Neural progenitor cell (in vitro differentiated cells): ENCODE data around the gene PREX1. TPM values are rescaled to one million over a fixed set of nuclear protein-coding genes. Genes with fewer than 3 reads are reported as not detected.

Source experiments
- DNase-seq: peaks from one replicate; pipeline ENCODE4 v3.0.0-alpha.2; 2016; ENCODE audit warnings: low spot score
- H2AFZ ChIP-seq: fragments of 200-600 bp; sonication (generic); replicated peaks from 2 replicates; pipeline ENCODE4 v1.6.1; 2016; ENCODE audit warnings: antibody characterized with exemption
- H3F3A ChIP-seq: fragments of 200-600 bp; sonication (generic); 2 replicates; pipeline ENCODE4 v1.6.1; 2016; ENCODE audit warnings: antibody characterized with exemption, low read depth
- H3K27ac ChIP-seq: fragments of 200-600 bp; sonication (generic); 2 replicates; pipeline ENCODE4 v1.5.1; 2016; ENCODE audit warnings: mild to moderate bottlenecking
- H3K27me3 ChIP-seq: fragments of 200-600 bp; sonication (generic); 2 replicates; pipeline ENCODE4 v1.6.1; 2016; ENCODE audit warnings: mild to moderate bottlenecking, moderate library complexity
- H3K36me3 ChIP-seq: fragments of 200-600 bp; sonication (generic); 2 replicates; pipeline ENCODE4 v1.5.1; 2016
- H3K4me1 ChIP-seq: fragments of 200-600 bp; sonication (generic); 2 replicates; pipeline ENCODE4 v1.6.1; 2016; ENCODE audit warnings: mixed run types
- H3K4me2 ChIP-seq: fragments of 200-600 bp; sonication (generic); 2 replicates; pipeline ENCODE4 v1.6.1; 2016
- H3K4me3 ChIP-seq: fragments of 200-600 bp; sonication (generic); 2 replicates; pipeline ENCODE4 v1.5.1; 2016
- H3K79me2 ChIP-seq: fragments of 200-600 bp; sonication (generic); 2 replicates; pipeline ENCODE4 v1.6.1; 2016; ENCODE audit warnings: low read depth
- H3K9ac ChIP-seq: fragments of 200-600 bp; sonication (generic); 2 replicates; pipeline ENCODE4 v1.6.1; 2016
- H3K9me3 ChIP-seq: fragments of 200-600 bp; sonication (generic); 2 replicates; pipeline ENCODE4 v1.5.1; 2016; ENCODE audit warnings: low read depth
- H4K20me1 ChIP-seq: fragments of 200-600 bp; sonication (generic); 2 replicates; pipeline ENCODE4 v1.6.1; 2016; ENCODE audit warnings: low read depth
- H3K27ac Mint-ChIP-seq: 3 replicates; pipeline ENCODE4 v1.8.0; 2021; ENCODE audit warnings: mixed read lengths
- H3K27me3 Mint-ChIP-seq: 2 replicates; pipeline ENCODE4 v1.8.0; 2022; ENCODE audit warnings: low read depth, mild to moderate bottlenecking, inconsistent platforms, moderate library complexity, mixed read lengths; ENCODE audit not compliant: insufficient read depth
- H3K36me3 Mint-ChIP-seq: 3 replicates; pipeline ENCODE4 v1.8.0; 2021; ENCODE audit warnings: mixed read lengths
- H3K4me1 Mint-ChIP-seq: 3 replicates; pipeline ENCODE4 v1.8.0; 2021; ENCODE audit warnings: mixed read lengths
- H3K4me3 Mint-ChIP-seq: 3 replicates; pipeline ENCODE4 v1.8.0; 2021; ENCODE audit warnings: mild to moderate bottlenecking, moderate library complexity, mixed read lengths
- H3K9me3 Mint-ChIP-seq: 3 replicates; pipeline ENCODE4 v1.8.0; 2020; ENCODE audit warnings: mixed read lengths
- EZH2 ChIP-seq: fragments of 200-600 bp; sonication (generic); IDR thresholded peaks from 2 replicates; pipeline ENCODE4 v1.6.1; 2017; ENCODE audit warnings: antibody characterized with exemption, mild to moderate bottlenecking, moderate library complexity
- EZH2phosphoT487 ChIP-seq: fragments of 200-600 bp; sonication (generic); IDR thresholded peaks from 2 replicates; pipeline ENCODE4 v1.6.1; 2017; ENCODE audit warnings: antibody characterized with exemption
- total RNA-seq: library from RNA; depleted of rRNA; stranded (reverse); fragments of >200 nt; gene quantifications from 2 replicates; pipeline ENCODE4 v1.2.3, GENCODE V29; 2015; ENCODE audit warnings: low replicate concordance
- TF ChIP-seq, protein P1 (sequence below): fragments of 200-600 bp; sonication (generic); IDR thresholded peaks from 2 replicates; pipeline ENCODE4 v1.5.1; 2017; ENCODE audit warnings: antibody characterized with exemption, mild to moderate bottlenecking

PREX1 gene
- total RNA-seq, 1 donor from 2014 or later = 4.5 TPM

DNA sequence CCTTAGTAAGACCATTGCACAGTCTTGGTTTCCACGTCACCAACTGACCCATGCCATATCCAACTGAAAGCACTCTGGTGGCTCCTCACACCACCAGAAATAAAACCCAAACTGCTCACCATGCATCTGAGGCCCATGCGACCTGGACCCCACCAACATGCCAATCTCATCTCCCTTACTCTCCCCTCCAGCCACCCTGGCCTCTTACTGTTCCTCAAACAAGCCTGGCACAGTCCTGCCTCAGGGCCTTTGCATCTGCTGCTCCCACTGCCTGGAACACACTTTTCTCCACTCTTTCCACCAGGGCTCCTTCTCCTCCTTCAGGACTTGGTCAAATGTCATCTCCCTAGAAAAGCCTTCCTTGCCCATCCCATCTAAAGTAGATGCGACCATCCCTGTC, 8.7 kb downstream of the PREX1 start:
- peaks cover 6% of the 10 kb centered on the region for H3K27me3 Mint-ChIP-seq
- Histone ChIP-seq H2AFZ (no peak overlapping the region), H3K36me3 (no peaks in the 10 kb centered on the region), H3K4me3 (no peak overlapping the region), H3K4me1 (peaks cover 9% of the 10 kb centered on the region), H3K4me2 (no peak overlapping the region), H3K79me2 (no peaks in the 10 kb centered on the region), H3K27ac (no peak overlapping the region), H3K9me3 (no peaks in the 10 kb centered on the region), H3K27me3 (peaks cover 66% of the 10 kb centered on the region), H3K9ac (no peak overlapping the region), H4K20me1 (peaks cover 67% of the 10 kb centered on the region), H3F3A (peaks cover 4% of the 10 kb centered on the region)
- H3K4me3 Mint-ChIP-seq = no peak overlapping the region
- no peak for DNase-seq
- peaks cover 16% of the 10 kb centered on the region for H3K36me3 Mint-ChIP-seq
- H3K9me3 Mint-ChIP-seq = no peaks in the 10 kb centered on the region
- peaks cover 49% of the 10 kb centered on the region for H3K4me1 Mint-ChIP-seq
- TF ChIP-seq EZH2 (no peak), EZH2phosphoT487 (no peak)
- TF ChIP-seq, protein P1, sequence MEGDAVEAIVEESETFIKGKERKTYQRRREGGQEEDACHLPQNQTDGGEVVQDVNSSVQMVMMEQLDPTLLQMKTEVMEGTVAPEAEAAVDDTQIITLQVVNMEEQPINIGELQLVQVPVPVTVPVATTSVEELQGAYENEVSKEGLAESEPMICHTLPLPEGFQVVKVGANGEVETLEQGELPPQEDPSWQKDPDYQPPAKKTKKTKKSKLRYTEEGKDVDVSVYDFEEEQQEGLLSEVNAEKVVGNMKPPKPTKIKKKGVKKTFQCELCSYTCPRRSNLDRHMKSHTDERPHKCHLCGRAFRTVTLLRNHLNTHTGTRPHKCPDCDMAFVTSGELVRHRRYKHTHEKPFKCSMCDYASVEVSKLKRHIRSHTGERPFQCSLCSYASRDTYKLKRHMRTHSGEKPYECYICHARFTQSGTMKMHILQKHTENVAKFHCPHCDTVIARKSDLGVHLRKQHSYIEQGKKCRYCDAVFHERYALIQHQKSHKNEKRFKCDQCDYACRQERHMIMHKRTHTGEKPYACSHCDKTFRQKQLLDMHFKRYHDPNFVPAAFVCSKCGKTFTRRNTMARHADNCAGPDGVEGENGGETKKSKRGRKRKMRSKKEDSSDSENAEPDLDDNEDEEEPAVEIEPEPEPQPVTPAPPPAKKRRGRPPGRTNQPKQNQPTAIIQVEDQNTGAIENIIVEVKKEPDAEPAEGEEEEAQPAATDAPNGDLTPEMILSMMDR = no peak
- H3K27ac Mint-ChIP-seq = peak overlapping the region; percentile 22

DNA sequence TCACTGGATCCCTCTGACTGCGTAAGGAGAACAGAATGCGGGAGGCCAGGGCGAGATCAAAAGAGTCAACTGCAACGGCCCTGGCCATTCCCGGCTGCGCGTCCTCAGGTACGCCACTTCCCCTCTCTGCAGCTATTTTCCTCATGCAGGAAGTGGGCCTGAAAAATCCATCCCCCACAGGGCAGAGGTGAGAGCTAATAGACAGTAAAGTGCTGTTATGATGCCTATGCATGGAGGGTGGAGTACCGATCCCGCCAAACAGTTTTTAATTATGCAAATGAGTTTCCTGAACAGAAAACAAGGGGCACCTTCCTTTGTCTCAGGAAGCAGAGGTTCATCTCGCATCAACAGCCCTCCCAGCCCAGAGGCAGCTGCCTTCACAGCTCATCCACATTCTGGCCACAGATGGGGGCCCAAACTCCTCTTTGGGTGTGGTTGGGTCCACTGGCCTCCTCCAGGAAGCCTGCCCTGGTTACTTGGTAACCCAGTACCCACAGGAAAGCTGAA, 9.3 kb downstream of the PREX1 start:
- Histone ChIP-seq H2AFZ (no peak overlapping the region), H3K4me2 (no peak overlapping the region), H3K9ac (no peak overlapping the region), H3K4me3 (no peak overlapping the region), H3F3A (peaks cover 4% of the 10 kb centered on the region), H3K27ac (no peak overlapping the region), H3K4me1 (peaks cover 8% of the 10 kb centered on the region), H3K27me3 (peaks cover 61% of the 10 kb centered on the region), H3K9me3 (no peaks in the 10 kb centered on the region), H3K36me3 (no peaks in the 10 kb centered on the region), H3K79me2 (no peaks in the 10 kb centered on the region), H4K20me1 (peaks cover 61% of the 10 kb centered on the region)
- H3K27ac Mint-ChIP-seq = peak overlapping the region; percentile 6
- peaks cover 16% of the 10 kb centered on the region for H3K36me3 Mint-ChIP-seq
- TF ChIP-seq, protein P1 = no peak
- TF ChIP-seq EZH2 (no peak), EZH2phosphoT487 (no peak)
- H3K4me1 Mint-ChIP-seq = peaks cover 46% of the 10 kb centered on the region
- no peak for DNase-seq
- H3K4me3 Mint-ChIP-seq = no peak overlapping the region
- no peaks in the 10 kb centered on the region for H3K9me3 Mint-ChIP-seq
- H3K27me3 Mint-ChIP-seq = peaks cover 6% of the 10 kb centered on the region

DNA sequence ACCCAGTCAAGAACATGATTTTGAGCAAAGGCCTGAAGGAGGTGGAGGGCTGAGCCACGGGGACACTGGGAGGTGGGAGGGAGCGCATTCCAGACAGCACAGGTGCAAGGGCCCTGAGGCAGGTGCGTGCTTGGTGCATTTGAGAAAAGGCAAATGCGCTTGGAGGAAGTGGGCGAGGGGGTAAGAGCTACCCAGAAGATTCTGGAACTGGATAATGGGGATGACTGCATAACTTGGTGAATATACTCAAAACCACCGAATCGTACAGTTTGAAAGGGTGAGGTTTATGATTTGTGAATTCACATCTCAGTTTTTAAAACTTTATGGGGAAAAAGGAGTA, 9.8 kb downstream of the PREX1 start:
- Histone ChIP-seq H3K9me3 (no peaks in the 10 kb centered on the region), H3K4me1 (peaks cover 8% of the 10 kb centered on the region), H3K27me3 (peaks cover 55% of the 10 kb centered on the region), H4K20me1 (peaks cover 56% of the 10 kb centered on the region), H3F3A (peaks cover 4% of the 10 kb centered on the region), H3K4me2 (no peak overlapping the region), H3K27ac (no peak overlapping the region), H3K79me2 (no peaks in the 10 kb centered on the region), H3K9ac (no peak overlapping the region), H3K36me3 (no peaks in the 10 kb centered on the region), H2AFZ (no peak overlapping the region), H3K4me3 (no peak overlapping the region)
- Mint-ChIP-seq H3K27me3 (peaks cover 6% of the 10 kb centered on the region), H3K27ac (peak overlapping the region; percentile 6), H3K4me3 (no peak overlapping the region), H3K9me3 (no peaks in the 10 kb centered on the region), H3K36me3 (peaks cover 16% of the 10 kb centered on the region), H3K4me1 (peaks cover 42% of the 10 kb centered on the region)
- TF ChIP-seq EZH2phosphoT487 (no peak), EZH2 (no peak)
- TF ChIP-seq, protein P1 = no peak
- no peak for DNase-seq
